Suppressor macrophage treated with lipopolysaccharide for 4 hours (primary cell): ENCODE results near the gene GADD45GIP1.
A peak's percentile ranks its signal among the peaks of the same experiment; 100 is the strongest.
"Not testable (repeated sequence)": the region's sequence is repeated elsewhere in the genome, so short reads cannot be mapped to it uniquely, and the experiment has no call there.

Source experiments
- DNase-seq: peaks from one replicate; pipeline ENCODE4 v3.0.0-alpha.2; 2020

Gene GADD45GIP1

DNA sequence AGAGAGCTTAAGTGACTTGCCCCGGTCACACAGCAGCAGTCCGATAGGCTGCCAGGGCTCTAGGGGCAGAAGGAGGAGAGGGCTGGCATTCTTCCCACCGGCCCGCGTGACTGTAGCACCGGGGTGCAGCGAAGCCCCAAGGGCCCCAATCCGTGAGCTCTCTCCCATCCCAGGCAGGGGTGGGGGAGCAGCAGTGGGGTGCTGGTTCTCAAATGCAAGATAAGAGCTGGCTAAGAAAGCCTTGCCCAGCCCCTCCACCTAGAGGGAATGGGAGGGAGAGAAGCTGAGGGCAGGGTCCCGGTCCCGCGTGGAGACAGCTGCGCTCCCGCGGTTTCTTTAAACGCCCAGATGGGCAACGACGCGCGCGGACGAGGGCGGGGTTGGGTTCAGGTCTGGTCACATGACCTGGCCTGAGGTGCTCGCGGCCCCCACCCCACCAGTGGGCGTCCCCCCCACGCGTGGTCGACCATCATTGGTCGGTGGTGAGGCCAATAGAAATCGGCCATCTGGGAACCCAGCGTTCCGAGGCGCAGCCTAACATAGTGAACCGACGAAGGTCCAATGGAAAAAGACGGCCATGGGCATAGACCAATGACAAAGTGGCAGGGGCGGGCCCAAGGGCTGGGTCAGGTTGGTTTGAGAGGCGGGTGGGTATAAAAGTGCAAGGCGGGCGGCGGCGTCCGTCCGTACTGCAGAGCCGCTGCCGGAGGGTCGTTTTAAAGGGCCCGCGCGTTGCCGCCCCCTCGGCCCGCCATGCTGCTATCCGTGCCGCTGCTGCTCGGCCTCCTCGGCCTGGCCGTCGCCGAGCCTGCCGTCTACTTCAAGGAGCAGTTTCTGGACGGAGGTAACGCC, 18.9 kb downstream of the GADD45GIP1 start, which contains the start of gene CALR:
CALR (plus strand) TSS at position 683 of the 852 bp plus-strand sequence; CDS start at position 754, 71 bp downstream.
- peak; percentile 99 for DNase-seq

- peak; percentile 80 for DNase-seq
Measured at GRCh38 chr19:12937093-12937926, 19.7 kb downstream of the GADD45GIP1 start.

DNA sequence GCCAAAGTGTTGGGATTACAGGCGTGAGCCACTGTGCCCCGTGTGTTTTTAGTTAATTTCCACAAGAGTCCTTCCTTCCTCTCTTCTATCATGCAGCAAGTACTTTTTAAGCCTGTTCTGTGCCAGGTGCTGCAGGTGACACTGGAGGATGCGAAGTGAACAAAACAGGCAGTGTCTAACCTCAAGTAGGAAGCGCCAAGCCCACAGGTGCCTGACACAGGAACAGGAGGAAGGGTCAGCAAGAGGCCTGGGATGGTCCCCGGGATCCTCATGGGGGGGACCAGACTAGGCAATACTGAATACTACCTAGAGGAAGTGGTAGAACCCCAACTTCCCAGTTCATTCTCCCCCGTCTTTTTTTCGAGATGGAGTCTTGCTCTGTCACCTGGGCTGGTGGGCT, 20.4 kb downstream of the GADD45GIP1 start:
- DNase-seq = no peak

DNA sequence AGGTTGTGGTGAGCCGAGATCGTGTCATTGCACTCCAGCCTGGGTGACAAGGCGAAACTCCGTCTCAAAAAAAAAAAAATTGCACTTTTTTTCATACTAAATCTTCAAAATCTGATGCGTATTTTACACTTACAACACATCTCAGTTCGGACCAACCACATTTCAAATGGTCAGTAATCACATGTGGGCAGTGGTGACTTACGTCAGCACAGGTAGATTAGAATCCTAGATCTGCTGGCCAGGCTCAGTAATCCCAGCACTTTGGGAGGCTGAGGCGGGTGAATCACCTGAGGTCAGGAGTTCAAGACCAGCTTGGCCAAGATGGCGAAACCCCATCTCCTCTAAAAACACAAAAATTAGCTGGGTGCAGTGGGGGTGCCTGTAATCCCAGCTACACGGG, 22.0 kb downstream of the GADD45GIP1 start:
- DNase-seq = no peak

DNA sequence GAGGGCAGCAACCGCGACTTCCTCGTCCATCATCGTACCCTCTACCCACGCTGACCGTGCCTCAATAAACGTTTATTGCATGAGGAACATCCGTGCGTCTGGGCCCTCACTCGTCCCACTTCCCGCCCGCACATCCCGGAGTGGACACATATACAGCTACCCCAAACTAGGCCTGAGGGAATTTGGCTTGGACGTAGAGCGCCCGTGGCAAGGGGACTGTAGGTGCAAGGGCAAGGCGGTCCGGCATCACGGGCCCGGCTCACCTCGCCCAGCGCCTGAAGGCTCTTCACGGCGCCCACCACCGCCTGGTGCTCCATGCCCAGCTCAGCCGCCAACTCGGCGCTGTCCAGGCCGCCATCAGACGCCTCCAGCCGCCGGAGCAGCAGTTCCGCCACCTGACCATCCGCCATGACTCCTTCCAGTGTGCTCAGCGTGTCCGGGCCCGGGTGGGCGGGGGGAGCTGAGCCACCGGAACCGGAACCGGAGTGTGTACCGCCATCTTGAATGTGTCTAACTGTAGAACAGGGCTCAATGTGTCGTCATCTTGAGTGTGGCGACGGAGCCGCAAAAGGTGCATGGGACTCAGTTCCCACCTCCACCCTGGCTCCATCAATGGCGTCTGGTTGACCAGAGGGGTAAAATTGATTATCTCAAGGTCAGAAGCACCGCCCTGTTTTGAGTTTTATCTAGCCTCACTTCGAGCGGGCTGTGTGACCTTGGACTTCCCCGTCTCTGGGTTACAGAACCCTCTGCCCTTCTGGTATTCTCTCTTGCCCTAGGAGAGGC, 23.5 kb downstream of the GADD45GIP1 start, which contains the start of gene FARSA:
FARSA (minus strand) TSS at position 425 of the 786 bp plus-strand sequence; CDS start at position 410, 15 bp downstream.
- DNase-seq = peak; percentile 95

GRCh38 chr19:12932392-12933286, 24.4 kb downstream of the GADD45GIP1 start:
- DNase-seq = no peak

GRCh38 chr19:12930002-12930645, 26.9 kb downstream of the GADD45GIP1 start:
- DNase-seq = no peak

- no peak for DNase-seq
Measured at GRCh38 chr19:12924621-12925310, 32.3 kb downstream of the GADD45GIP1 start.

DNA sequence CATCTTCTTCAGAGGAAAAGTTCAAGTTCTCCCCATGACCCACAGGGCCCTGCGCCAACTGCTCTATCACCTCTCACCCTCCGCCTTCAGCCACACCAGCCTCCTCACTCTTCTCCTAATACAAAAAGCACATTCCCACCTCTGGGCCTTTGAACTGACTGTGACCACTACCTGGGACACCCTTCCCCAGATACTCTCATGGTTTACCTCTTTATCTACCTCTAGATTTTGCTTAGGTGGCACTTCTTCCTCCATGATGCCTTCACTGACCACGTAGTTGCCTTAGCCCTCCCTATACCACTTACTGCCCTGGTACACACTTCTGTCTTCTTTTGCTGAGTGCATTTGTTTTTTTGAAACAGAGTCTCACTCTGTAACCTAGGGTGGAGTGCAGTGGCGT, 34.1 kb downstream of the GADD45GIP1 start:
- DNase-seq = no peak

- no peak for DNase-seq
Measured at GRCh38 chr19:12921047-12921446, 36.0 kb downstream of the GADD45GIP1 start.

GRCh38 chr19:12918253-12918652, 38.8 kb downstream of the GADD45GIP1 start:
- no peak for DNase-seq

- not testable (repeated sequence) for DNase-seq
Measured at GRCh38 chr19:12915860-12916259, 41.2 kb downstream of the GADD45GIP1 start.

DNA sequence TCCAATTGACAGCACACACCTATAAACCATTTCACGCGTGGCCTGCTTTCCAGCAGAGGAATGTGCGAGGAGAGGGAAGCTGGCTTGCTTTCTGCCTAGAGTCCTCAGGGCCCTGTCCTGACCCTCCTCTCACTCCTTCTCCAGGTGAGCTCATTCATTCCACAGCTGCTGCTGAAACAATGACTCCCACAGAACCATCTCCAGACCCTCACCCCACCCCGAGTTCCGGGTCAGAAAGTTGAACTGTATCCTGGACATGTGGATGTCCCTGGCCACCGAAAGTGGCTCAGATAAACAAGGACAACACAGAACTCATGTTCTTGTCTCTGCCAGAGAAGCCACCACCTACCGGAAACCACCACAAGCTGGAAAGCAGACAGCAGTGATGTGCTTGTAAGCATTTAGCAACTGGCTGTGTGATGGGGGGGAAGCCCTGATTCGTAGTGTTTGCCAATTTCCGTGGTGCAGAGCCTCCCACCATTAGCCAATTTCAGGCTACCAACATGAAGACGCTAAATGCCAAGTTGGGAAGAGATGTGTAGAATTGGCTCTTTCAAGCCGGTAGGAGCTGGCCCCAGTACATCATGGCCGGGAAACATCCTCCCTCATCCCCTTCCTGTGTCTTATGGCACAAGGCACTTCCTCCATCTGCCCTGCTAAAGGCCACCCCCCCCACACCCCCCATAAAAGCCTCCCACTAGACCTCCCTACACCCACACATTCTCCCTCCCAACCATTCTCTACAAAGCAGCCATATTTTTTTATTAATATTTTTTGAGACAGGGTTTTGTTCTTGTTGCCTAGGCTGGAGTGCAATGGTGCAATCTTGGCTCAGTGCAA, 43.0 kb downstream of the GADD45GIP1 start:
- DNase-seq = peak; percentile 56

DNA sequence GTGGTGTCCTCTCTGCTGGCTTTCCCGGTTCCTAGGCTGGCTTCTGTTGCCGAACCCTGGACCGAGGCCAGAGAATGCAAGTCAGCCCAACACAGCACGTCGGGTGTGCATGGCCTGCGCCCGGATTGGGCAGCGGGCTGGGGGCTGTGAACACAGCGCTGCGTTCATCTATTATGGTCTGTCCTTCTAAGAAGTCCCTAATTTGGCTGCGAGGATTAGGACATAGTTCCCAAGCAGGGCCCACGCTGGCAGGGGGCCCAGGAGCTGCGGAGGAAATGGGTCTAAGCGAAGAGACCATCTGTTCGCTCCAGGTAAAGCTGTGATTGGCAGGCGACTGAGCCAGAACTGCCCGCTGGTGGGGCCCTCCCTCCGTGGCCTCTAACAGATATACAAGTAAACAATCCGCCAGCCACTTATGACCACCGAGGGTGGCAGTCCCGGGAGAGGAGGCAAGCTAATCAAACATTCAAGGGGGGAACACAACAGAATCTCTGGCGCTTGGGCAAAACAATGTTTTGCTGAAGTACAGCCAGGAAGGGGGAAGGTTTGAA, 43.9 kb downstream of the GADD45GIP1 start:
- no peak for DNase-seq

DNA sequence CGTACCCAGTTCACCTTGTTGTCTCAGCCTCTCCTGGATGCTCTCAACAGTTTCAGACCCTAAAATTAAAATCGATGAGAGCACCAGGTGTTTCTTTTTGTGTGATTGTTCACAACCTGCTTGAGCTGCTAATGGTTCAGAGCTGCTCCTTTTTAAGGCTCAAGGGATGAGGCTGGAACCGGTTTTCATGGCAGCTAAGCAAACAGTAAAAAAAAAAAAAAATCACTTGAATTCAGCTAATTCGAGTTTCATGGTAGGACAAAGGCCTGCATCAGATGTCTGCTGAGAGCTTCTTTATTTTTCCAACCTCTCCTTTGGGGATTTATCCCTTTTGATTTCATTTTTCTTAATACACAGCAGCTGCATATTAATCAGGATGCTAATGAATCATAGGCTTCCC, 44.5 kb downstream of the GADD45GIP1 start:
- no peak for DNase-seq

- no peak for DNase-seq
Measured at GRCh38 chr19:12907166-12907565, 49.9 kb downstream of the GADD45GIP1 start.
